Kidney epithelial cell (primary cell): Measurements from ENCODE around the gene BMAL2. TPM values are rescaled to one million over a fixed set of nuclear protein-coding genes. Genes with fewer than 3 reads are reported as not detected.

Experiments
- DNase-seq: peaks from one replicate; pipeline ENCODE4 v3.0.0-alpha.2; 2010; ENCODE audit warnings: low read depth
- H3K27me3 ChIP-seq: 2 replicates; pipeline ENCODE4 v1.6.0; 2011; ENCODE audit warnings: low read length; ENCODE audit not compliant: control insufficient read depth, insufficient read depth
- H3K36me3 ChIP-seq: 2 replicates; pipeline ENCODE4 v1.5.1; 2011; ENCODE audit warnings: low read length; ENCODE audit not compliant: control insufficient read depth, insufficient read depth
- H3K4me3 ChIP-seq: 2 replicates; pipeline ENCODE4 v1.5.1; 2011; ENCODE audit warnings: low read depth, mild to moderate bottlenecking, control low read depth, low read length
- total RNA-seq: library from RNA; depleted of rRNA; stranded (reverse); fragments of >200 nt; gene quantifications from 2 replicates; pipeline ENCODE4 v1.2.3, GENCODE V29; 2015
- TF ChIP-seq, protein P1 (sequence below): IDR thresholded peaks from 2 replicates; pipeline ENCODE4 v1.5.1; 2011; ENCODE audit warnings: mild to moderate bottlenecking, moderate library complexity, low read length, control low read depth, inconsistent platforms; ENCODE audit not compliant: insufficient read depth, poor library complexity, severe bottlenecking

BMAL2 gene
- total RNA-seq, 1 donor from 2014 or later = 28.4 TPM

DNA sequence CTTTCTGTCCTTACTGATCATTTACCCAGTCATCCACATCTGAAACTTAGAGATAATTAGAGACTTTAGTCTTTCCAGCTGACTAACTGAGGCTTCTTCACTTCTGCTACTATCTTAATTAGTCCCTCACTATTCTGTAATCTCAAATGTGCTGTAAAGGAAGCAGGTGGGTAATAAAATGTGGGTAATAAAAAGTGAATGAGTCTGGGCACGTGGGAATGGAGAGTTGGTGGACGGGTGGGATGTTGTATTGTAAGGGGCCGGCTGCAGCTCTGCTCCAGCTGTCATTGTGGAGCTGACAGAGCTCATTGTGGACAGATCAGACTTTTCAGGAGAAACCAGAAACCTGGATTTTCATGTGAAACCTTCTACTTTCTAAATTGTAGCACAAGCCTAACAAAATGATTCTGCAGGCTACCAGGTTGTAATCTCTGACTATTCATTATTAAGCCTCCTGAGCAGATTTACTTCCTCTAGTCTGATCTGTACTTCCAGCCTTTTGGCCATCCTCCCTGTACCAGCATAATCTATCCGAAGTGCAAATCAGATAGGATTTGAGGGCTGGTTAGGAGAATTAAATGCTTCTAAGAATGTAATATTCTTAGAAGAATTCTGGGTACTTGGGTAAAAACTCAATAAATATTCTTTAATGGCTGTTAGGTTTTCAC lies 42.0 kb upstream of the BMAL2 start:
- no peaks in the 10 kb centered on the region for H3K36me3 ChIP-seq
- no peaks in the 10 kb centered on the region for H3K27me3 ChIP-seq
- TF ChIP-seq, protein P1, sequence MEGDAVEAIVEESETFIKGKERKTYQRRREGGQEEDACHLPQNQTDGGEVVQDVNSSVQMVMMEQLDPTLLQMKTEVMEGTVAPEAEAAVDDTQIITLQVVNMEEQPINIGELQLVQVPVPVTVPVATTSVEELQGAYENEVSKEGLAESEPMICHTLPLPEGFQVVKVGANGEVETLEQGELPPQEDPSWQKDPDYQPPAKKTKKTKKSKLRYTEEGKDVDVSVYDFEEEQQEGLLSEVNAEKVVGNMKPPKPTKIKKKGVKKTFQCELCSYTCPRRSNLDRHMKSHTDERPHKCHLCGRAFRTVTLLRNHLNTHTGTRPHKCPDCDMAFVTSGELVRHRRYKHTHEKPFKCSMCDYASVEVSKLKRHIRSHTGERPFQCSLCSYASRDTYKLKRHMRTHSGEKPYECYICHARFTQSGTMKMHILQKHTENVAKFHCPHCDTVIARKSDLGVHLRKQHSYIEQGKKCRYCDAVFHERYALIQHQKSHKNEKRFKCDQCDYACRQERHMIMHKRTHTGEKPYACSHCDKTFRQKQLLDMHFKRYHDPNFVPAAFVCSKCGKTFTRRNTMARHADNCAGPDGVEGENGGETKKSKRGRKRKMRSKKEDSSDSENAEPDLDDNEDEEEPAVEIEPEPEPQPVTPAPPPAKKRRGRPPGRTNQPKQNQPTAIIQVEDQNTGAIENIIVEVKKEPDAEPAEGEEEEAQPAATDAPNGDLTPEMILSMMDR = no peak
- no peak for DNase-seq
- no peak overlapping the region for H3K4me3 ChIP-seq

DNA sequence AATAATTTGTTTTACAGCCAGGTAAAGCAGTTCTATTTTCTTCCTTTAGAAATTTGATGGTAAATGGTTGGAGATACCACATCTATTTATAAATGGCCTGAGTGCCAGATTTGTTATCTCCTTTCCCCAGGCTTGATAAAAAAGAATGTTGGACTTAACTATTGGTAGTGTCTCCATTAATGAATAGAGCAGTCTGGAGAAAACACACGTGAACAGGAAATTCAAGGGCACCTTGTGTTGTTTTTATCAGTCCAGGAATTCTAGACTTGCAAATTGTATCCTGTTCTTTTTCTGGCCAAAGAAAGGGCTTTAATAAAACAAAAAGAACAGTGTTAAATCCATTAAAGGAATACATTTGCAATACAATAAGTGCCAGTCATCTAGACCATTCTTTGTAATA lies 40.8 kb upstream of the BMAL2 start:
- DNase-seq = no peak
- H3K4me3 ChIP-seq = no peak overlapping the region
- H3K27me3 ChIP-seq = no peaks in the 10 kb centered on the region
- no peaks in the 10 kb centered on the region for H3K36me3 ChIP-seq
- TF ChIP-seq, protein P1 = no peak

DNA sequence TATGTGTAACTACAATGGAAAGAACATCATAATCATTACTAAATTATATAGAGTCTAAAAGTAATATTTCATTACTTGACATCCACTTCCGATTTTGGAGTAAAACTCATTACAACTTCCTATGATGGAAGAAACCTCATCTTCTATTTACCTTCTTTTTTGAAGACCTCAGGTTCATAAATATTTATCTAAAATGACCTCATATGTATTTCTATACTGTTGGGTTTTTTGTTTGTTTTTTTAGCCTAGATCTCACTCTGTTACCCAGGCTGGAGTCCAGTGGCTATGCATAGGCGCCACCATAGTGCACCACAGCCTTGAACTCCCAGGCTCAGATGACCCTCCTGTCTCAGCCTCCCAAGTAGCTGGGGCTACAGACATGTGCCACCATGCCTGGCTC lies 39.9 kb upstream of the BMAL2 start:
- Histone ChIP-seq H3K36me3 (no peaks in the 10 kb centered on the region), H3K27me3 (no peaks in the 10 kb centered on the region), H3K4me3 (no peak overlapping the region)
- DNase-seq = no peak
- TF ChIP-seq, protein P1 = no peak

- Histone ChIP-seq H3K4me3 (no peak overlapping the region), H3K36me3 (no peaks in the 10 kb centered on the region), H3K27me3 (no peaks in the 10 kb centered on the region)
- TF ChIP-seq, protein P1 = no peak
- no peak for DNase-seq
Measured at GRCh38 chr12:27293463-27293862, 39.2 kb upstream of the BMAL2 start.

- Histone ChIP-seq H3K4me3 (no peak overlapping the region), H3K36me3 (no peaks in the 10 kb centered on the region), H3K27me3 (no peaks in the 10 kb centered on the region)
- DNase-seq = no peak
- TF ChIP-seq, protein P1 = no peak
Measured at GRCh38 chr12:27296674-27297073, 36.0 kb upstream of the BMAL2 start.

DNA sequence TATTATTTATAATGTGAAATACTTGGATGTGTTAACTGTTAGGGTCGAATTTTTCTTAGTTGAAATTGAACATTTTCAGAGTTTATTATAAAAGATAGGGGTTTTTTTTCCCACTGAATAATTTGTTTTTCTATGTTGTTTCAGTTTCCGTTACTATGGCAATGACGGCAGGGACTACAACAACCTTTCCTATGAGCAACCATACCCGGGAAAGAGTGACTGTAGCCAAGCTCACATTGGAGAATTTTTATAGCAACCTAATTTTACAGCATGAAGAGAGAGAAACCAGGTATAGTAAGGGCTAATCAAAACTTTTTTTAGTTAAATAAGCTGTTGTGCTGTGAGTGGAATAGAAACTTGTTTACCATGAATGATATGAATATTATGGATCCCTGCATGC lies 35.1 kb upstream of the BMAL2 start:
- no peak for DNase-seq
- H3K36me3 ChIP-seq = no peaks in the 10 kb centered on the region
- H3K4me3 ChIP-seq = no peak overlapping the region
- TF ChIP-seq, protein P1 = no peak
- H3K27me3 ChIP-seq = no peaks in the 10 kb centered on the region
